AG09309 (cell line): ENCODE measurements around the gene ARHGAP22.

Experiments
- DNase-seq: peaks from one replicate; pipeline ENCODE4 v3.0.0-alpha.2; 2010; ENCODE audit warnings: low read depth
- H3K4me3 ChIP-seq: 2 replicates; pipeline ENCODE4 v1.5.1; 2011; ENCODE audit warnings: mild to moderate bottlenecking, low read depth, low read length, moderate library complexity; ENCODE audit not compliant: control insufficient read depth
- TF ChIP-seq, protein P1 (sequence below): IDR thresholded peaks from 2 replicates; pipeline ENCODE4 v1.5.1; 2011; ENCODE audit warnings: mild to moderate bottlenecking, low read depth, low read length, inconsistent platforms; ENCODE audit not compliant: insufficient read depth, control insufficient read depth; ENCODE audit errors: missing control alignments

ARHGAP22 gene

DNA sequence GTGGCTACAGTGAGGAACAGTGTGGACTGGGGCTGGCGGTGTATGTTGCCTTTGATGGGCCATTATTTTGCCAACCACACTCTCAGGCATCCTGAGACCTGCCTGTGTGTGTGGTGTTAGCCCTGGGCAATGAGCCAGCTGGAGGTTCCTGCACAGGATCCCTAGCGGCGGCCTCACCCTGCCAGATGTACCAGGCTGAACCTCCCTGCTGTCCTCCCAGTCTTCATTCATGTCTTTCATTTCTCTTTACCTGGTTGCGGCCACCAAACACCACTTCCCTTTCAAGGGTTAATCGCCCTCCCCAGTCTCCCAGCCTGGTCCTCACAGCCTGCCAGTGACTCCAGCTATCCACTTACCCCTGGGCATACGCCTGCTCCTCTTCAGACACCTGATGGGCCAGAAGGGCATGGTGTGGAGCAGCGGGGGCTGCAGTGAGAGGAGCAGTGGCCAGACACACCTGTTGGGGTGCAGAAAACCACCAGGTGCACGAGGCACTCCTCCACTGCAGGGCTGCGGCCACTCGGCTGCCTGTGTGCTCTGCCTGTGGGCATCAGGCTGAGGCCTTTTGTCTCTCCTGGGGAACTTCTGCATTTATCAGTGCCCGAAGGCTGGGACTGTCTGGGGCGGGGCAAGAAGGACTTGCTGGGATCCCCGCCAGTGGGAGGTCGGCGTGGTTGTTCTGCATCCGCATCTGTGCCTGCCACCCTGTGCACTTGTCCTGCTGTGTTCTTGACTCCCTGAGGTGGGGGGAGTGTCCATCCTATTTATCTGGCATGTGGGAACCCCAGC, 111.6 kb downstream of the ARHGAP22 start:
- DNase-seq: no peak
- TF ChIP-seq, protein P1, sequence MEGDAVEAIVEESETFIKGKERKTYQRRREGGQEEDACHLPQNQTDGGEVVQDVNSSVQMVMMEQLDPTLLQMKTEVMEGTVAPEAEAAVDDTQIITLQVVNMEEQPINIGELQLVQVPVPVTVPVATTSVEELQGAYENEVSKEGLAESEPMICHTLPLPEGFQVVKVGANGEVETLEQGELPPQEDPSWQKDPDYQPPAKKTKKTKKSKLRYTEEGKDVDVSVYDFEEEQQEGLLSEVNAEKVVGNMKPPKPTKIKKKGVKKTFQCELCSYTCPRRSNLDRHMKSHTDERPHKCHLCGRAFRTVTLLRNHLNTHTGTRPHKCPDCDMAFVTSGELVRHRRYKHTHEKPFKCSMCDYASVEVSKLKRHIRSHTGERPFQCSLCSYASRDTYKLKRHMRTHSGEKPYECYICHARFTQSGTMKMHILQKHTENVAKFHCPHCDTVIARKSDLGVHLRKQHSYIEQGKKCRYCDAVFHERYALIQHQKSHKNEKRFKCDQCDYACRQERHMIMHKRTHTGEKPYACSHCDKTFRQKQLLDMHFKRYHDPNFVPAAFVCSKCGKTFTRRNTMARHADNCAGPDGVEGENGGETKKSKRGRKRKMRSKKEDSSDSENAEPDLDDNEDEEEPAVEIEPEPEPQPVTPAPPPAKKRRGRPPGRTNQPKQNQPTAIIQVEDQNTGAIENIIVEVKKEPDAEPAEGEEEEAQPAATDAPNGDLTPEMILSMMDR: no peak
- H3K4me3 ChIP-seq: no peak overlapping the region

DNA sequence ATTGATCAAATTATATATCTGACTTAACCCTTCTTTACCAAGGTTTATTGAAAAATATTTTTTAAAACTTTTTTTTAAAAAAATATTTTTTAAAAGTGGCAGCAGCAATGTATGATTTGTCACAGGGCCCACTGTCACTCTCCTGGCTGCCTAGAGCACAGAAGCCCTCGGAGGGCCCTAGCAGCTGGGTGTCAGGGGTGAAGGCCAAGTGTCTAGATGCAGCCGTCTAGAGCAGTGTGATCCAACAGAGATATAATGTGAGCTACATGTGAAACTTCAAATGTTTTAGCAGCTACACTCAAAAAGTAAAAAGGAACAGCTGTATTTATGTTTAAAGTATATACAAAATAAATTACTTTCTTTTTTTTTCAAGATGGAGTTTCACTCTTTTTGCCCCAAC, 112.7 kb downstream of the ARHGAP22 start:
- TF ChIP-seq, protein P1: no peak
- no peak for DNase-seq
- no peak overlapping the region for H3K4me3 ChIP-seq

DNA sequence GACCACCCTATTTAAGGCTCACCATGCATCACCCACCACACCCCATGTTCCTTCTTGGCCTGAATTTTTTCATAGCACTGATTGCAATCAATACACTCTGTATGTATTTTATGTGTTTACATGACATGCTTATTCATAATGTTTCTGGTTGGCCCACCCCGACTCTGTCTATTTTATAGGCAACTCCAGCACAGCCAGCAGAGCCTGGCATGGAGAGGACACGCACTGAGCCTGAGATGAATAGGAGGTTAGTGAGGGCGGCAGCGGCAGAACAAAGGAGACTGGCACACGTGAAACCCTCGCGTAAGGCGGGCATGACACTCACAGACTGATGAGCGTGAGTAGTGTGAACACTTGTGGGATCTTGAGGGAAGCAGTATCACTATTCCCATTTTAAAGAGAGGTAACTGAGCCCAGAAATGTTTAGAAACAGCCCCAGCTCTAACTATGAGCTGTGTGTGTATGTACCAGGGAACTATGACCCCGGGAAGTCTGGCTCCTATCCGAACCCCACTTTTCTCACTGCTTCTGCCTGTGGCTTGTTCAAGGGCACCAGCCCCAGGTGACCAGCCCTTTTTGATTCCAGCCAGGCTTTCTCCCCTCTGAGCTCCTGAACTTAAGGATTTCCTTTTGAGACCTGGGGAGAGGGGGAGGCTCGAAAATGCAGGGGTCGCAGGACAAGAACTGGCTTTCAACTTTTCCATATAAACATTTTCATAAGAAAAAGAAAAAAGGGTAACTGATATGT, 113.3 kb downstream of the ARHGAP22 start:
- no peak overlapping the region for H3K4me3 ChIP-seq
- DNase-seq: no peak
- TF ChIP-seq, protein P1: no peak

DNA sequence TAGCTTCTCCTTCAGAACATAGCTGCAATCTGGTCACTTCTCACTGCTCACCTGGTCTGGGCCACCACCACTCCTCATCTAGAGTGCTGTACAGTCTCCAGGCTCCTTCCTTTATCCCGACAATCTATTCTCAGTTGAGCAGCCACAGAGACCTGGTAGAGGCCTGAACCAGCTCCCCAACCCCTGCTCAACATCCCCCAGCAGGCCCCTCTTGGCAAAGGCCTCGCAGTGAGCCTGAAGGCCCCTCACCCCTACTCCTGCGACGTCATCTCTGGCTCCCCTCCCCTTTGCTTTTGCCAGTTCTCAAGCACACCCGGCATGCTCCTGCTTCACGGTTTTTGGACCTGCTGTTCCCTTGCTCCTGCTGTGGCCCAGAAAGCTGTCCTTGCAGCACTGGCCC, 113.9 kb downstream of the ARHGAP22 start:
- TF ChIP-seq, protein P1: no peak
- H3K4me3 ChIP-seq: no peak overlapping the region
- no peak for DNase-seq

DNA sequence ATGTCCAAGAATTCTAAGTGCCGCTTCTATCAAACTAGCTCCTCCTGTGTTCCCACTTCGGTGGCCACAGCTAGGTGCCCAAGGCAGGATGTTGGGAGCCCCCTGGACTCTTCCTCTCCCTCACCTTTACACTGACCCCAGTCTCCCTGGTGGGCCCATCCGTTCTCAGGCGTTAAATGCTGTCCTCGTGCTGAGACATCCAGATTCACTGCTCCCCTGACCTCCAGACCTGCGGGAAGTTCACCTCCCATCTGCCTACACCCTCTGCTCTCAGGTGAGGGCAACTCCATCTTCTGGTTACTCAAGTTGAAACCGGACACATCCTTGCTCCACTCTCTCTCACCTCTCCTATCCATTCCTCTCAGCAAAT, 114.3 kb downstream of the ARHGAP22 start:
- H3K4me3 ChIP-seq: no peak overlapping the region
- DNase-seq: no peak
- TF ChIP-seq, protein P1: no peak

DNA sequence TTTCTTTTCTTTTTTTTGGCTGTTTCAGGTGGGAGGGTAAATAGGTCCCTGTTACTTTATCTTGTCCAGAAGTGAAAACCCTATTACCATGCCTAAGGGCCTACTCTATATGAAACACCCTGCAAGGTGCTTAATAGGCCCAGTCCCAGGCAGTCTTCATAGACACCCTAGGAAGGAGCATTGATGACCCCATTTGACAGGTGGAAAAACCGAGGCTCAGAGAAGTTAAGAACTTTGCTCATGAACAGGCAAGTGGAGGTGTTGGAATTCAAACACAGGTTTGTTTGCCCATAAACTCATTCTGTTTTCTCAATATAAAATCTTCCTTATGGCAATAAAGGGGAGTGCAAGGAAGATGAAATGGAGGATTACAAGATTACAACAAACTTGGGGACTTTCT, 115.8 kb downstream of the ARHGAP22 start:
- DNase-seq: no peak
- TF ChIP-seq, protein P1: no peak
- no peak overlapping the region for H3K4me3 ChIP-seq
